HepG2 (cell line): ENCODE measurements around the gene RASA2. TPM values are rescaled to one million over a fixed set of nuclear protein-coding genes. Genes with fewer than 3 reads are reported as not detected.

ENCODE experiments used
- AGO2 ChIP-seq: fragments of 200-400 bp; formaldehyde crosslinking; optimal IDR thresholded peaks from 2 replicates; pipeline ENCODE3; 2017; ENCODE audit warnings: mild to moderate bottlenecking, low read depth, low read length, moderate library complexity
- ELF3 ChIP-seq: IDR thresholded peaks from 2 replicates; pipeline ENCODE4 v1.6.1; 2016; ENCODE audit warnings: missing genetic modification reagents, missing compliant biosample characterization
- MAFF ChIP-seq: IDR thresholded peaks from 2 replicates; pipeline ENCODE4 v1.6.1; 2011; ENCODE audit warnings: low read depth, low read length, improper control_type of control experiment
- MBD4 ChIP-seq: IDR thresholded peaks from 2 replicates; pipeline ENCODE4 v1.6.1; 2012; ENCODE audit warnings: low read length, inconsistent platforms, borderline replicate concordance
- MEIS2 ChIP-seq: sonication (generic); formaldehyde crosslinking; IDR thresholded peaks from 2 replicates; pipeline ENCODE4 v1.9.0; 2021; ENCODE audit warnings: mild to moderate bottlenecking, missing genetic modification reagents
- NR2F6 ChIP-seq, 2 experiments: IDR thresholded peaks; 2 replicates each; pipeline ENCODE4 v1.6.1; 2016; ENCODE audit warnings: antibody characterized with exemption in 1 of 2, mild to moderate bottlenecking in 1 of 2
- SAP130 ChIP-seq: IDR thresholded peaks from 2 replicates; pipeline ENCODE4 v1.6.1; 2016; ENCODE audit warnings: low read depth
- SETDB1 ChIP-seq: sonication (generic); formaldehyde crosslinking; IDR thresholded peaks from 2 replicates; pipeline ENCODE4 v1.5.1; 2020; ENCODE audit warnings: missing genetic modification reagents, mild to moderate bottlenecking, borderline replicate concordance
- SMC3 ChIP-seq: IDR thresholded peaks from 2 replicates; pipeline ENCODE4 v1.6.1; 2011; ENCODE audit warnings: low read length, improper control_type of control experiment
- STAG1 ChIP-seq: sonication (generic); formaldehyde crosslinking; IDR thresholded peaks from 2 replicates; pipeline ENCODE4 v1.4.0; 2020; ENCODE audit warnings: missing genetic modification reagents
- TSC22D2 ChIP-seq: sonication (generic); formaldehyde crosslinking; IDR thresholded peaks from 2 replicates; pipeline ENCODE4 v1.5.1; 2020; ENCODE audit warnings: missing genetic modification reagents, mild to moderate bottlenecking, borderline replicate concordance
- ZFP41 ChIP-seq: sonication (generic); formaldehyde crosslinking; IDR thresholded peaks from 2 replicates; pipeline ENCODE4 v1.4.0; 2020; ENCODE audit warnings: mild to moderate bottlenecking, missing genetic modification reagents, borderline replicate concordance
- ZIK1 ChIP-seq: sonication (generic); formaldehyde crosslinking; IDR thresholded peaks from 2 replicates; pipeline ENCODE4 v1.5.0; 2020; ENCODE audit warnings: mild to moderate bottlenecking, low read depth, missing genetic modification reagents, borderline replicate concordance
- ZNF546 ChIP-seq: sonication (generic); formaldehyde crosslinking; conservative IDR thresholded peaks from 2 replicates; pipeline ENCODE4 v1.8.1; 2023; ENCODE audit warnings: mild to moderate bottlenecking, missing genetic modification reagents
- ZNF749 ChIP-seq: sonication (generic); formaldehyde crosslinking; IDR thresholded peaks from 2 replicates; pipeline ENCODE4 v1.8.0; 2022; ENCODE audit warnings: mild to moderate bottlenecking, missing genetic modification reagents, moderate library complexity, borderline replicate concordance
- polyA plus RNA-seq, 8 experiments: library from polyadenylated mRNA; depleted of rRNA in 3 of 8; stranded (reverse) in 7 of 8; unstranded in 1 of 8; fragments of >200 nt; fragmentation: Illumina TruSeq in 4 of 8; extraction: Trizol in 4 of 8; gene quantifications; 2 replicates each; pipeline versions ENCODE4 v1.2.1 to v1.2.3, GENCODE V29; 2011 to 2016; ENCODE audit warnings: low read depth in 4 of 8, missing spikeins in 1 of 8, mixed read lengths in 1 of 8; ENCODE audit not compliant: insufficient read depth in 1 of 8
- total RNA-seq, 5 experiments: library from RNA; depleted of rRNA; stranded (reverse); fragments of >200 nt; fragmentation: Illumina TruSeq; extraction: Trizol; gene quantifications; 2 replicates each; pipeline ENCODE4 v1.2.3, GENCODE V29; 2016; ENCODE audit warnings: low read depth in 1 of 5
- TF ChIP-seq, protein P1 (sequence below): IDR thresholded peaks from 2 replicates; pipeline ENCODE4 v1.6.1; 2016; ENCODE audit warnings: mild to moderate bottlenecking
- TF ChIP-seq, protein P2 (sequence below): sonication (generic); formaldehyde crosslinking; IDR thresholded peaks from 2 replicates; pipeline ENCODE4 v1.5.0; 2020; ENCODE audit warnings: mild to moderate bottlenecking, missing genetic modification reagents, moderate library complexity
- TF ChIP-seq, protein P3 (sequence below): sonication (generic); formaldehyde crosslinking; IDR thresholded peaks from 2 replicates; pipeline ENCODE4 v1.4.0; 2020; ENCODE audit warnings: mild to moderate bottlenecking, missing genetic modification reagents
- TF ChIP-seq, protein P4 (sequence below): sonication (generic); formaldehyde crosslinking; IDR thresholded peaks from 2 replicates; pipeline ENCODE4 v1.5.0; 2020; ENCODE audit warnings: missing genetic modification reagents, mild to moderate bottlenecking, borderline replicate concordance
- TF ChIP-seq, protein P5 (sequence below): fragments of 450-650 bp; IDR thresholded peaks from 2 replicates; pipeline ENCODE4 v1.6.1; 2017

RASA2 gene
- total and polyA plus RNA-seq, 2 of the 13 experiments (the other 11 are each of a cell fraction or from before 2014, with no cell fraction given) = 5.4 to 8.5 TPM

DNA sequence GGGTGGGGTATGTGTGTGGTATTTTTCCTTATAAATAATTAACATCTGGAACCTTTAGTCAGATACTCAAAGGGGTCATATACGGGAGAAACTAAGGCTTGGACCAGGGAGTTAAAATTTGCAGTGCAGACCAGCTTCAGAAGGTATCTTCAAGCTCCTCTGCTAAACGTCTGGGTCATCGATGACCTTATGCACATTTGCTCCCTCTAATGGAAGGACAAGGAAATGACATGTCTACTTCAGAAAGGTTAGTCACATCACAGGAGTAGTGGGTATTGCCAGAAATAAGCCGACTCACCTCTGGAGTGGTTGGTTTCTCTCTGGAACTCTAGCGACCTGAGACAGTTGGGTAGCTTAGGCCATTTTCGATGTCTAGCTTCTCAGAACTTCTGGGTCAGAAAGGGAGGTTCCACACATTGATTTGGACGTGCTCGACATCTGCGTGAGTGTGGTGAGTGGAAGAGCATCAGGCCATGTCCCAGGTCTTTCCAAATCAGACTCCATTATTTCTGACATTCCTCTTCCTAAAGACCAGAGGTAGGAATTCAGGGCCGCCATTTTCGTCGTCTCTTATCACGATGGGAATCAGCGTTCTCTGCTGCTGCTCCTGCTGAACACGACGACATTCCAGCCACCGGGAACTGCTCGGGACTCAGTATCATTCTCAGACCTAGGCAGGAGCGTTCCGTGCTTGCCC lies 31.8 kb upstream of the RASA2 start (continued):
- TF ChIP-seq MEIS2 (CRISPR knock-in tag) = 0 out of 2 replicates have a peak, but pooled peaks have one; percentile 29
- TF ChIP-seq ZFP41 (CRISPR knock-in tag) = no peak
- TF ChIP-seq TSC22D2 (CRISPR knock-in tag) = no peak
- TF ChIP-seq MAFF = no peak
- TF ChIP-seq, protein P1, sequence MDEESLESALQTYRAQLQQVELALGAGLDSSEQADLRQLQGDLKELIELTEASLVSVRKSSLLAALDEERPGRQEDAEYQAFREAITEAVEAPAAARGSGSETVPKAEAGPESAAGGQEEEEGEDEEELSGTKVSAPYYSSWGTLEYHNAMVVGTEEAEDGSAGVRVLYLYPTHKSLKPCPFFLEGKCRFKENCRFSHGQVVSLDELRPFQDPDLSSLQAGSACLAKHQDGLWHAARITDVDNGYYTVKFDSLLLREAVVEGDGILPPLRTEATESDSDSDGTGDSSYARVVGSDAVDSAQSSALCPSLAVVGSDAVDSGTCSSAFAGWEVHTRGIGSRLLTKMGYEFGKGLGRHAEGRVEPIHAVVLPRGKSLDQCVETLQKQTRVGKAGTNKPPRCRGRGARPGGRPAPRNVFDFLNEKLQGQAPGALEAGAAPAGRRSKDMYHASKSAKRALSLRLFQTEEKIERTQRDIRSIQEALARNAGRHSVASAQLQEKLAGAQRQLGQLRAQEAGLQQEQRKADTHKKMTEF (CRISPR knock-in tag) = peak; percentile 39; the same call in 1 of the 2 replicates
- TF ChIP-seq, protein P2, sequence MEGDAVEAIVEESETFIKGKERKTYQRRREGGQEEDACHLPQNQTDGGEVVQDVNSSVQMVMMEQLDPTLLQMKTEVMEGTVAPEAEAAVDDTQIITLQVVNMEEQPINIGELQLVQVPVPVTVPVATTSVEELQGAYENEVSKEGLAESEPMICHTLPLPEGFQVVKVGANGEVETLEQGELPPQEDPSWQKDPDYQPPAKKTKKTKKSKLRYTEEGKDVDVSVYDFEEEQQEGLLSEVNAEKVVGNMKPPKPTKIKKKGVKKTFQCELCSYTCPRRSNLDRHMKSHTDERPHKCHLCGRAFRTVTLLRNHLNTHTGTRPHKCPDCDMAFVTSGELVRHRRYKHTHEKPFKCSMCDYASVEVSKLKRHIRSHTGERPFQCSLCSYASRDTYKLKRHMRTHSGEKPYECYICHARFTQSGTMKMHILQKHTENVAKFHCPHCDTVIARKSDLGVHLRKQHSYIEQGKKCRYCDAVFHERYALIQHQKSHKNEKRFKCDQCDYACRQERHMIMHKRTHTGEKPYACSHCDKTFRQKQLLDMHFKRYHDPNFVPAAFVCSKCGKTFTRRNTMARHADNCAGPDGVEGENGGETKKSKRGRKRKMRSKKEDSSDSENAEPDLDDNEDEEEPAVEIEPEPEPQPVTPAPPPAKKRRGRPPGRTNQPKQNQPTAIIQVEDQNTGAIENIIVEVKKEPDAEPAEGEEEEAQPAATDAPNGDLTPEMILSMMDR (CRISPR knock-in tag) = peak; percentile 77
- no peak for TF ChIP-seq SETDB1
- TF ChIP-seq, protein P3, sequence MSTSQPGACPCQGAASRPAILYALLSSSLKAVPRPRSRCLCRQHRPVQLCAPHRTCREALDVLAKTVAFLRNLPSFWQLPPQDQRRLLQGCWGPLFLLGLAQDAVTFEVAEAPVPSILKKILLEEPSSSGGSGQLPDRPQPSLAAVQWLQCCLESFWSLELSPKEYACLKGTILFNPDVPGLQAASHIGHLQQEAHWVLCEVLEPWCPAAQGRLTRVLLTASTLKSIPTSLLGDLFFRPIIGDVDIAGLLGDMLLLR (CRISPR knock-in tag) = no peak
- 0 out of 2 replicates have a peak, but pooled peaks have one; percentile 22 for TF ChIP-seq ELF3 (CRISPR knock-in tag)
- TF ChIP-seq ZNF749 (CRISPR knock-in tag) = no peak
- no peak for TF ChIP-seq ZIK1 (CRISPR knock-in tag)
- peak; percentile 81 for TF ChIP-seq SMC3
- TF ChIP-seq, protein P4, sequence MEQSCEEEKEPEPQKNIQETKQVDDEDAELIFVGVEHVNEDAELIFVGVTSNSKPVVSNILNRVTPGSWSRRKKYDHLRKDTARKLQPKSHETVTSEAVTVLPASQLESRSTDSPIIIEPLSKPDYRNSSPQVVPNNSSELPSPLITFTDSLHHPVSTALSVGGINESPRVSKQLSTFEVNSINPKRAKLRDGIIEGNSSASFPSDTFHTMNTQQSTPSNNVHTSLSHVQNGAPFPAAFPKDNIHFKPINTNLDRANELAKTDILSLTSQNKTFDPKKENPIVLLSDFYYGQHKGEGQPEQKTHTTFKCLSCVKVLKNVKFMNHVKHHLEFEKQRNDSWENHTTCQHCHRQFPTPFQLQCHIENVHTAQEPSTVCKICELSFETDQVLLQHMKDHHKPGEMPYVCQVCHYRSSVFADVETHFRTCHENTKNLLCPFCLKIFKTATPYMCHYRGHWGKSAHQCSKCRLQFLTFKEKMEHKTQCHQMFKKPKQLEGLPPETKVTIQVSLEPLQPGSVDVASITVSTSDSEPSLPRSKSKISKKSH (CRISPR knock-in tag) = no peak
- TF ChIP-seq MBD4 = no peak
- TF ChIP-seq ZNF546 (CRISPR knock-in tag) = no peak
- TF ChIP-seq, protein P5, sequence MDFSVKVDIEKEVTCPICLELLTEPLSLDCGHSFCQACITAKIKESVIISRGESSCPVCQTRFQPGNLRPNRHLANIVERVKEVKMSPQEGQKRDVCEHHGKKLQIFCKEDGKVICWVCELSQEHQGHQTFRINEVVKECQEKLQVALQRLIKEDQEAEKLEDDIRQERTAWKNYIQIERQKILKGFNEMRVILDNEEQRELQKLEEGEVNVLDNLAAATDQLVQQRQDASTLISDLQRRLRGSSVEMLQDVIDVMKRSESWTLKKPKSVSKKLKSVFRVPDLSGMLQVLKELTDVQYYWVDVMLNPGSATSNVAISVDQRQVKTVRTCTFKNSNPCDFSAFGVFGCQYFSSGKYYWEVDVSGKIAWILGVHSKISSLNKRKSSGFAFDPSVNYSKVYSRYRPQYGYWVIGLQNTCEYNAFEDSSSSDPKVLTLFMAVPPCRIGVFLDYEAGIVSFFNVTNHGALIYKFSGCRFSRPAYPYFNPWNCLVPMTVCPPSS = no peak
- TF ChIP-seq SAP130 (CRISPR knock-in tag) = peak; percentile 27; the same call in 1 of the 2 replicates
- TF ChIP-seq NR2F6 (IDR thresholded peaks at IDR 0.05) = no peak
- TF ChIP-seq NR2F6 (CRISPR knock-in tag; IDR thresholded peaks at IDR 0.05) = peak; percentile 34; the same call in 1 of the 2 replicates
- no peak for TF ChIP-seq AGO2
- peak; percentile 75 for TF ChIP-seq STAG1
